Caki2 (cell line): Measurements from ENCODE around the gene STAG2. TPM values are rescaled to one million over a fixed set of nuclear protein-coding genes. Genes with fewer than 3 reads are reported as not detected.
"Not testable (repeated sequence)": the region's sequence is repeated elsewhere in the genome, so short reads cannot be mapped to it uniquely, and the experiment has no call there.

ENCODE experiments used
- DNase-seq: peaks from one replicate; pipeline ENCODE4 v3.0.0-alpha.2; 2015; ENCODE audit warnings: low read depth
- in situ Hi-C: cut with HindIII; loops from 2 replicates; pipeline ENCODE4 v1.10.0; 2016; ENCODE audit warnings: low sequenced_read_pairs, low pct_unique_long_range_greater_than_20kb, mixed read lengths
- total RNA-seq: library from RNA; depleted of rRNA; stranded (reverse); fragments of >200 nt; shearing (Covaris generic); gene quantifications from 2 replicates; pipeline ENCODE4 v1.2.3, GENCODE V29; 2014; ENCODE audit warnings: low replicate concordance; rRNA removed

The STAG2 gene
- total RNA-seq, 1 experiment from 2014 or later = 42.9 TPM

- DNase-seq = no peak
- in situ Hi-C loops = no loop called here
These were observed 152.4 kb downstream of the STAG2 start for GRCh38 chrX:124113621-124114600.

GRCh38 chrX:124117325-124117724 is 155.8 kb downstream of the STAG2 start:
- no peak for DNase-seq
- in situ Hi-C loops = no loop called here

GRCh38 chrX:124125471-124125870 is 164.0 kb downstream of the STAG2 start:
- in situ Hi-C loops = no loop called here

GRCh38 chrX:124127496-124127895 is 166.0 kb downstream of the STAG2 start:
- no peak for DNase-seq
- in situ Hi-C loops = no loop called here

More at GRCh38 chrX:124125471-124125870, 164.0 kb downstream of the STAG2 start:
- no peak for DNase-seq

- DNase-seq, in situ Hi-C loops: not testable (repeated sequence)
These were observed 170.9 kb downstream of the STAG2 start for GRCh38 chrX:124132437-124132836.

- DNase-seq = no peak
- in situ Hi-C loops = no loop called here
These were observed 184.2 kb downstream of the STAG2 start for GRCh38 chrX:124145749-124146148.

GRCh38 chrX:124151195-124151594 is 189.7 kb downstream of the STAG2 start:
- DNase-seq = no peak
- in situ Hi-C loops = no loop called here

Other genes with a start within 250 kb of the STAG2 start
- gene THOC2, start 228.7 kb upstream of the STAG2 start, total RNA-seq = 42.9 and 46.4 TPM in 2 replicates
- 11.0 and 24.5 TPM in 2 replicates for gene XIAP, start 101.7 kb upstream of the STAG2 start, total RNA-seq